GM10266 (cell line): Measurements from ENCODE around the gene LARP4.
A peak's percentile ranks its signal among the peaks of the same experiment; 100 is the strongest.

ENCODE experiments used
- DNase-seq: peaks from one replicate; pipeline ENCODE4 v3.0.0; 2012; ENCODE audit errors: extremely low spot score
- CTCF ChIP-seq: IDR thresholded peaks from 2 replicates; pipeline ENCODE4 v1.5.1; 2012; ENCODE audit warnings: mild to moderate bottlenecking, low read depth; ENCODE audit not compliant: control insufficient read depth, insufficient read depth; ENCODE audit errors: missing control alignments

Gene LARP4

GRCh38 chr12:50400638-50401499, at the start of gene LARP4:
Gene LARP4, plus strand, starts transcription at chr12:50400885. Its CDS starts 126 bp downstream, at chr12:50401011.
- DNase-seq: peak; percentile 89
- TF ChIP-seq CTCF: no peak

- no peak for TF ChIP-seq CTCF
- DNase-seq: no peak
Measured at GRCh38 chr12:50351120-50352043, 49.3 kb upstream of the LARP4 start.

GRCh38 chr12:50353404-50353803, 47.3 kb upstream of the LARP4 start:
- TF ChIP-seq CTCF: no peak
- DNase-seq: no peak

- no peak for TF ChIP-seq CTCF
- no peak for DNase-seq
Measured at GRCh38 chr12:50353869-50354593, 46.7 kb upstream of the LARP4 start.

- DNase-seq: no peak
- no peak for TF ChIP-seq CTCF
Measured at GRCh38 chr12:50354908-50355307, 45.8 kb upstream of the LARP4 start.

- no peak for TF ChIP-seq CTCF
- no peak for DNase-seq
Measured at GRCh38 chr12:50355365-50355764, 45.3 kb upstream of the LARP4 start.
